ENCODE results near the gene MC1R. TPM values are rescaled to one million over a fixed set of nuclear protein-coding genes. Genes with fewer than 3 reads are reported as not detected.

MC1R gene
- total and polyA plus RNA-seq, 2 experiments from 2014 or later = 0.74 to 4.3 TPM

DNA sequence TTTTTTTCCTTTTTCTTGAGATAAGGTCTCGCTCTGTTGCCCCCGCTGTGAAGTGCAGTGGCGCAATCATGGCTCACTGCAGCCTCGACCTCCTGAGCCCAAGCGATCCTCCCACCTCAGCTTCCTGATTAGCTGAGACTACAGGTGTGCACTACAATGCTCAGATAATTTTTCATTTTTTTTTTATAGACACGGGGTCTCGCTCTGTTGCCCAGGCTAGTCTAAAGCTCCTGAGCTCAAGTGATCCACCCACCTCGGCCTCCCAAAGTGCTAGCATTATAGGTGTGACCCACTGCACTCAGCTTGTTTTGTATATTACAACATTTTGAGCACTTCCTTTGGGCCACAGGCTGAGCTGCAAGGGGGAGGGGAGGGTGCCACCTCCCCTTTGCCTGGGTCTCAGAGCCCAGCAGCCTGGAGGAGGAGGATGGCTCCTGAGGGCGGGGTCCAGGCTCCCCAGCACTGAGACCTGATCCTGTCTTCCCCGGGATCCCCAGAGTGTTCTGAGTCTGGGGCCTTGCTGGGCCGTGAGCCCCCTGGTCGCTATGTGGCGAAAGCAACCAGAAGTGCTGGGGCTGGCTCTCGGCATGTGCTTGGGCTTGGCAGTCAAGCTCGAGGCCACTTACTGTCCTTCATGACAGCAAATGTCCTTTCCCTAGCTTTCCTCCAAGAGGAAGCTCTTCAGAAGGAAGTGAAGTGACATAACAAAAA is 38.0 kb downstream of the MC1R start (continued):
- no peak for TF ChIP-seq ETS1 (IDR thresholded peaks at IDR 0.05)
- TF ChIP-seq EZH2phosphoT487 (IDR thresholded peaks at IDR 0.05; ENCODE audit: unreplicated experiment) = no peak
- no peak for TF ChIP-seq POLR2AphosphoS5 (IDR thresholded peaks at IDR 0.05; ENCODE audit: low read depth)
- no peak for TF ChIP-seq JUNB (IDR thresholded peaks at IDR 0.05; ENCODE audit: unreplicated experiment)
- TF ChIP-seq, protein P1, sequence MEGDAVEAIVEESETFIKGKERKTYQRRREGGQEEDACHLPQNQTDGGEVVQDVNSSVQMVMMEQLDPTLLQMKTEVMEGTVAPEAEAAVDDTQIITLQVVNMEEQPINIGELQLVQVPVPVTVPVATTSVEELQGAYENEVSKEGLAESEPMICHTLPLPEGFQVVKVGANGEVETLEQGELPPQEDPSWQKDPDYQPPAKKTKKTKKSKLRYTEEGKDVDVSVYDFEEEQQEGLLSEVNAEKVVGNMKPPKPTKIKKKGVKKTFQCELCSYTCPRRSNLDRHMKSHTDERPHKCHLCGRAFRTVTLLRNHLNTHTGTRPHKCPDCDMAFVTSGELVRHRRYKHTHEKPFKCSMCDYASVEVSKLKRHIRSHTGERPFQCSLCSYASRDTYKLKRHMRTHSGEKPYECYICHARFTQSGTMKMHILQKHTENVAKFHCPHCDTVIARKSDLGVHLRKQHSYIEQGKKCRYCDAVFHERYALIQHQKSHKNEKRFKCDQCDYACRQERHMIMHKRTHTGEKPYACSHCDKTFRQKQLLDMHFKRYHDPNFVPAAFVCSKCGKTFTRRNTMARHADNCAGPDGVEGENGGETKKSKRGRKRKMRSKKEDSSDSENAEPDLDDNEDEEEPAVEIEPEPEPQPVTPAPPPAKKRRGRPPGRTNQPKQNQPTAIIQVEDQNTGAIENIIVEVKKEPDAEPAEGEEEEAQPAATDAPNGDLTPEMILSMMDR (conservative IDR thresholded peaks at IDR 0.05; ENCODE audit: low read depth in 2 of 2) = no peak
- no peak for TF ChIP-seq NANOG (IDR thresholded peaks at IDR 0.05; ENCODE audit: borderline replicate concordance)
- TF ChIP-seq EZH2 (IDR thresholded peaks at IDR 0.05; ENCODE audit: low read depth, unreplicated experiment) = no peak
- no peak for TF ChIP-seq STAT1 (IDR thresholded peaks at IDR 0.05; ENCODE audit: unreplicated experiment)
- no peak for TF ChIP-seq ZNF331 (CRISPR knock-in tag; IDR thresholded peaks at IDR 0.05; ENCODE audit: low read depth)
- no peak for TF ChIP-seq REST (IDR thresholded peaks at IDR 0.05; ENCODE audit: unreplicated experiment)
- no peak for TF ChIP-seq CREB1 (CRISPR knock-in tag; IDR thresholded peaks at IDR 0.05; ENCODE audit: low read depth)

DNA sequence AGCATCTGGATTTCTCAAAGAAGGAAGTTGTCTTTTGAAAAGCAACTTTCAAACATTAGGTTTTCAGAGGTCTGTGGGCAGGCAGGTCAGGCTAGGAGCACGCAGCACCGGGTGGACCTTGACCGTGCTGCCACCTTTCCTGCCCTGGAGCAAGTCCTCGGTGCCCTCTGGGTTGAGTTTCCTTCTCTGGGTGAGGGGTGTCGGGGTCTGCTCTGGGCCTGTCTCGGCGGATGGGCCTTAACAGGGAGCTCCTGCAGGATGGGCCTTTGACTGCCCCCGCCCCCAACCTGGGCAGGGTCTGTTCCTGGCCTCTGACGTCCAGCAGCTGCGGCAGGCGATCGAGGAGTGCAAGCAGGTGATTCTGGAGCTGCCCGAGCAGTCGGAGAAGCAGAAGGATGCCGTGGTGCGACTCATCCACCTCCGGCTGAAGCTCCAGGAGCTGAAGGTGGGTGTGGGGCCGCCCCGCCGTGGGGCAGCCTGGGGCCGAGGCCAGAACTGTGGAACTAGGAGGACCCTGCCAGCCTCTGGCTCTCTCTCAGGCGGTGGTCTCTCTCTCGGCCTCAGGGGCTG is 38.6 kb downstream of the MC1R start:
- Mint-ChIP-seq H3K9me3 (no peaks in the 10 kb centered on the region), H3K36me3 (ENCODE audit: low read depth) (peaks cover 29% of the 10 kb centered on the region), H3K4me3 (no peak overlapping the region), H3K4me1 (peaks cover 9% of the 10 kb centered on the region), H3K27ac (no peak overlapping the region), H3K27me3 (ENCODE audit: insufficient read depth, low read depth, poor library complexity) (peaks cover 11% of the 10 kb centered on the region)
- H3K27ac ChIP-seq (ENCODE audit: low read depth) = no peak overlapping the region
- no peaks in the 10 kb centered on the region for H3F3A ChIP-seq (replicated peaks; ENCODE audit: low read depth)
- no peaks in the 10 kb centered on the region for H3K36me3 ChIP-seq (ENCODE audit: insufficient read depth)
- DNase-seq (ENCODE audit: low spot score) = no peak
- no peaks in the 10 kb centered on the region for H3K4me1 ChIP-seq (ENCODE audit: insufficient read depth)
- no peak overlapping the region for H3K4me2 ChIP-seq
- no peaks in the 10 kb centered on the region for H3K27me3 ChIP-seq (ENCODE audit: insufficient read depth)
- H4K20me1 ChIP-seq (replicated peaks; ENCODE audit: insufficient read depth) = no peaks in the 10 kb centered on the region; the same call in 1 of the 2 replicates
- H3K79me2 ChIP-seq (replicated peaks; ENCODE audit: insufficient read depth) = no peaks in the 10 kb centered on the region
- no peak overlapping the region for H3K4me3 ChIP-seq
- no peak overlapping the region for H2AFZ ChIP-seq
- no peak for ATAC-seq
- no peaks in the 10 kb centered on the region for H3K9me2 ChIP-seq (ENCODE audit: insufficient read depth)
- TF ChIP-seq ZNF114 (CRISPR knock-in tag; IDR thresholded peaks at IDR 0.05) (no peak), EZH2phosphoT487 (IDR thresholded peaks at IDR 0.05; ENCODE audit: unreplicated experiment) (no peak), ETS1 (IDR thresholded peaks at IDR 0.05) (no peak), STAT1 (IDR thresholded peaks at IDR 0.05; ENCODE audit: unreplicated experiment) (no peak)

All from GM23338 (cell line).